Stomach smooth muscle (tissue), 2 donors: Measurements from ENCODE around the gene GP1BB.
"Not testable (repeated sequence)": the region's sequence is repeated elsewhere in the genome, so short reads cannot be mapped to it uniquely, and the experiment has no call there.

Experiments used
- H3K27ac ChIP-seq: one replicate; pipeline ENCODE4 v1.7.0; 2013; ENCODE audit warnings: mild to moderate bottlenecking, low read length, inconsistent platforms
- H3K27me3 ChIP-seq, 2 donors: one replicate each; pipeline ENCODE4 v1.7.0; 2013; ENCODE audit warnings: low read length in 2 of 2; ENCODE audit not compliant: insufficient read depth in 2 of 2, control insufficient read depth in 1 of 2
- H3K36me3 ChIP-seq, 2 donors: one replicate each; pipeline ENCODE4 v1.7.0; 2013; ENCODE audit warnings: low read length in 2 of 2; ENCODE audit not compliant: control insufficient read depth in 2 of 2, insufficient read depth in 2 of 2
- H3K4me1 ChIP-seq: one replicate; pipeline ENCODE4 v1.7.0; 2013; ENCODE audit warnings: low read length; ENCODE audit not compliant: control insufficient read depth, insufficient read depth
- H3K4me3 ChIP-seq, 2 donors: one replicate each; pipeline ENCODE4 v1.7.0; 2013; ENCODE audit warnings: low read length in 2 of 2
- H3K9ac ChIP-seq, 2 donors: one replicate each; pipeline ENCODE4 v1.7.0; 2013; ENCODE audit warnings: low read length in 2 of 2, mild to moderate bottlenecking in 1 of 2
- H3K9me3 ChIP-seq, 2 donors: one replicate each; pipeline ENCODE4 v1.7.0; 2013; ENCODE audit warnings: low read length in 2 of 2; ENCODE audit not compliant: control insufficient read depth in 2 of 2
- donor health status: healthy.
- donor health status: Pancreatic carcinoma.

The GP1BB gene

DNA sequence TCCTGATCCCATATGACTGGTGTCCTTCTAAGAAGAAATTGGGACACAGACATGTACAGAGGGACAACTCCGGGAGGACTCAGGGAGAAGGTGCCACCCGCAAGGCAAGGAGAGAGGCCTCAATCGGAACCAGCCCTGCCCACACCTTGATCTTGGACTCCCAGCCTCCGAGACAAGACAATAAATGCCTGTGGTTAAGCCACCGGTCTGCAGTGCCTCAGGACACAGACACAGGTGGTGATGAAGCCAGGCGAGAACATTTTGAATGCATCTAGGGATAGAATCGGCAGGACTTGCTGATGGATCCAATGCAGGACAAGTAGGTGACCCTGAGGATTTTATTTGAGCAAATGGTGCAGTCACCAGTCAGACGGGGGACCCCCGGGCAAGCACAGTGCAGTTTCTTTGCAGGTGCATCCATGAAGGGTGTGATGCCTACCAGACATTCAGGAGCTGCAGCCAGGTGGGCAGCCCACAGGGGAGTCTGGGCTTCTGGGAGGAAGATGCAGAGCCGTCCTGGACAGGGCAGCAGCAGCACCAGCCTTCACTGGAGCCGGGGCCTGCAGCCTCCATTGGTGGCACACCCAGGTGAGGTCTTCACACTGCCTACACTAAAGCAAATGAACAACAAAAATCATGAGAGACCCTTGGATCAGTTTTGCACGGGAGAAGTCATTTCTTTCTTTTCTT, 29.2 kb upstream of the GP1BB start:
- Histone ChIP-seq H3K4me1 (peaks cover 3% of the 10 kb centered on the region), H3K27me3 (no peaks in the 10 kb centered on the region), H3K9me3 (no peaks in the 10 kb centered on the region), H3K36me3 (no peaks in the 10 kb centered on the region), H3K9ac (no peak overlapping the region), H3K27ac (no peak overlapping the region), H3K4me3 (no peak overlapping the region)

- Histone ChIP-seq H3K4me3 (no peak overlapping the region), H3K9ac (no peak overlapping the region), H3K27ac (no peak overlapping the region)
These were observed 28.6 kb upstream of the GP1BB start for GRCh38 chr22:19694696-19695095.

GRCh38 chr22:19696504-19697276, 26.6 kb upstream of the GP1BB start:
- Histone ChIP-seq H3K4me3 (no peak overlapping the region), H3K9ac (no peak overlapping the region), H3K36me3 (no peaks in the 10 kb centered on the region), H3K27me3 (no peaks in the 10 kb centered on the region), H3K9me3 (no peaks in the 10 kb centered on the region), H3K4me1 (peaks cover 2% of the 10 kb centered on the region), H3K27ac (no peak overlapping the region)

More at GRCh38 chr22:19694696-19695095, 28.6 kb upstream of the GP1BB start:
- H3K4me1 ChIP-seq = peaks cover 3% of the 10 kb centered on the region
- H3K27me3 ChIP-seq = no peaks in the 10 kb centered on the region
- H3K36me3 ChIP-seq = no peaks in the 10 kb centered on the region
- no peaks in the 10 kb centered on the region for H3K9me3 ChIP-seq

- H3K36me3 ChIP-seq, H3K27ac ChIP-seq, H3K9ac ChIP-seq, H3K27me3 ChIP-seq, H3K9me3 ChIP-seq, H3K4me3 ChIP-seq, H3K4me1 ChIP-seq: not testable (repeated sequence)
These were observed 25.5 kb upstream of the GP1BB start for GRCh38 chr22:19697871-19698270.

- Histone ChIP-seq H3K27ac (no peak overlapping the region), H3K36me3 (no peaks in the 10 kb centered on the region), H3K4me1 (no peaks in the 10 kb centered on the region), H3K4me3 (no peak overlapping the region), H3K9ac (no peak overlapping the region), H3K9me3 (no peaks in the 10 kb centered on the region), H3K27me3 (peaks cover 7% of the 10 kb centered on the region in 2 donors)
These were observed 22.4 kb upstream of the GP1BB start for GRCh38 chr22:19700790-19701419.

GRCh38 chr22:19701420-19702145, 21.8 kb upstream of the GP1BB start:
- Histone ChIP-seq H3K9me3 (no peaks in the 10 kb centered on the region), H3K4me3 (no peak overlapping the region), H3K4me1 (no peaks in the 10 kb centered on the region), H3K27me3 (peaks cover 7% of the 10 kb centered on the region in 2 donors), H3K27ac (no peak overlapping the region), H3K9ac (no peak overlapping the region), H3K36me3 (no peaks in the 10 kb centered on the region)

- no peaks in the 10 kb centered on the region for H3K36me3 ChIP-seq
- H3K4me3 ChIP-seq = no peak overlapping the region
- H3K27me3 ChIP-seq = peaks cover 7 to 11% of the 10 kb centered on the region in 2 donors
- H3K9me3 ChIP-seq = no peaks in the 10 kb centered on the region
- peaks cover 2% of the 10 kb centered on the region for H3K4me1 ChIP-seq
- no peak overlapping the region for H3K27ac ChIP-seq
- no peak overlapping the region for H3K9ac ChIP-seq
These were observed 19.5 kb upstream of the GP1BB start for GRCh38 chr22:19703869-19704268.

GRCh38 chr22:19704355-19705015, 18.9 kb upstream of the GP1BB start:
- no peaks in the 10 kb centered on the region for H3K9me3 ChIP-seq
- H3K27ac ChIP-seq = no peak overlapping the region
- peaks cover 7 to 11% of the 10 kb centered on the region in 2 donors for H3K27me3 ChIP-seq
- H3K4me1 ChIP-seq = peaks cover 2% of the 10 kb centered on the region
- no peak overlapping the region for H3K4me3 ChIP-seq
- no peak overlapping the region for H3K9ac ChIP-seq
- H3K36me3 ChIP-seq = no peaks in the 10 kb centered on the region

DNA sequence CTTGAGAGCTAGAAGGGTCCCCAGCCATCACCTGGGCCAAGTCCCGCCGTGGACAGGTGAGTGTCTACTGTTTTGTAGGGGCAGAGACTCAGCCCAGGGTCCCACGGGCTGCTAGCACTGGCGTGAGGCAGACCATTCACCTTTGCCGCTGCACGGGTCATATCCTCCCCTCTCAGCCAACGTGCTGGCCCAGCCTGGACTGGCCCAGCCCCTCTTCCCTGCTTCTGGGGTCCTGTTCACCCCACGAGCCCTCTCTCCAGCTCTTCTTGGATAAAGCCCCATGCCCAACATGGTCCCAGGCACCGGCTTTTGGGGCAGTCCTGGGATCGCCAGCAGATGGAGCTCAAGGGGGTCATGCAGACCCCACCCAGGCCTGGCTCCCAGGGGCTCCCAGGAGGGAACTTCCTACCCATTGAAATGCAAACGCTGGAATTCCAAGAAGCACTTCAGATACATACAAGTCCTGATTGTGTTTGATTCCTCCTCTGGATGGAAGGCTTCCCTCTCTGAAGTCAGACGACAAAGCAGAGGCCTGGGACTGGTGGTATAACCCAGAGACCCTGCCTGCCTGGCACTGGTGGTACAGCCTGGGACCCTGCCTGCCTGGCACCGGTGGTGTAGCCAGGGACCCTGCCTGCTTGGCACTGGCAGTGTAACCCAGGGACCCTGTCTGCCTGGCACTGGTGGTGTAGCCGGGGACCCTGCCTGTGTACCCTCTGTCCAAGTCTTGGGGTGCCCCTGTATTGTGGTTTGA, 18.0 kb upstream of the GP1BB start:
- H3K4me3 ChIP-seq = no peak overlapping the region
- no peaks in the 10 kb centered on the region for H3K36me3 ChIP-seq
- no peak overlapping the region for H3K9ac ChIP-seq
- peaks cover 6% of the 10 kb centered on the region for H3K4me1 ChIP-seq
- no peaks in the 10 kb centered on the region for H3K9me3 ChIP-seq
- no peak overlapping the region for H3K27ac ChIP-seq
- peaks cover 7 to 11% of the 10 kb centered on the region in 2 donors for H3K27me3 ChIP-seq
